GM12878 (cell line): Measurements from ENCODE around the gene PLPPR2.

Experiments used
- CTCF ChIP-seq, 3 experiments: IDR thresholded peaks in 2 of 3; conservative IDR thresholded peaks in 1 of 3; 2 replicates each; pipeline ENCODE4 v1.5.1; 2011; ENCODE audit warnings: low read depth in 3 of 3, low read length in 3 of 3, mild to moderate bottlenecking in 3 of 3, control low read depth in 2 of 3, moderate library complexity in 2 of 3, inconsistent platforms in 1 of 3, mixed read lengths in 1 of 3; ENCODE audit not compliant: control insufficient read depth in 2 of 3, insufficient read depth in 1 of 3; ENCODE audit errors: extremely low read depth in 1 of 3
- MAX ChIP-seq: IDR thresholded peaks from 2 replicates; pipeline ENCODE4 v1.6.1; 2012; ENCODE audit warnings: low read depth, low read length, improper control_type of control experiment
- RAD51 ChIP-seq: fragments of 450-650 bp; IDR thresholded peaks from 2 replicates; pipeline ENCODE4 v1.6.1; 2016; ENCODE audit warnings: moderate library complexity, mild to moderate bottlenecking, inconsistent platforms

- TF ChIP-seq CTCF (IDR thresholded peaks at IDR 0.05 in 2 of 3, conservative IDR thresholded peaks at IDR 0.05 in 1 of 3; ENCODE audit: control insufficient read depth in 2 of 3, extremely low read depth in 1 of 3, insufficient read depth in 1 of 3, low read depth in 3 of 3, low read length in 3 of 3) (no peak), MAX (no peak), RAD51 (no peak)
Observed at GRCh38 chr19:11330127-11330526, 25.1 kb upstream of the PLPPR2 start.
